AG09309 (cell line): ENCODE data around the gene CKMT2.

ENCODE experiments used
- DNase-seq: peaks from one replicate; pipeline ENCODE4 v3.0.0-alpha.2; 2010; ENCODE audit warnings: low read depth
- H3K4me3 ChIP-seq: 2 replicates; pipeline ENCODE4 v1.5.1; 2011; ENCODE audit warnings: mild to moderate bottlenecking, low read depth, low read length, moderate library complexity; ENCODE audit not compliant: control insufficient read depth
- TF ChIP-seq, protein P1 (sequence below): IDR thresholded peaks from 2 replicates; pipeline ENCODE4 v1.5.1; 2011; ENCODE audit warnings: mild to moderate bottlenecking, low read depth, low read length, inconsistent platforms; ENCODE audit not compliant: insufficient read depth, control insufficient read depth; ENCODE audit errors: missing control alignments

CKMT2 gene

DNA sequence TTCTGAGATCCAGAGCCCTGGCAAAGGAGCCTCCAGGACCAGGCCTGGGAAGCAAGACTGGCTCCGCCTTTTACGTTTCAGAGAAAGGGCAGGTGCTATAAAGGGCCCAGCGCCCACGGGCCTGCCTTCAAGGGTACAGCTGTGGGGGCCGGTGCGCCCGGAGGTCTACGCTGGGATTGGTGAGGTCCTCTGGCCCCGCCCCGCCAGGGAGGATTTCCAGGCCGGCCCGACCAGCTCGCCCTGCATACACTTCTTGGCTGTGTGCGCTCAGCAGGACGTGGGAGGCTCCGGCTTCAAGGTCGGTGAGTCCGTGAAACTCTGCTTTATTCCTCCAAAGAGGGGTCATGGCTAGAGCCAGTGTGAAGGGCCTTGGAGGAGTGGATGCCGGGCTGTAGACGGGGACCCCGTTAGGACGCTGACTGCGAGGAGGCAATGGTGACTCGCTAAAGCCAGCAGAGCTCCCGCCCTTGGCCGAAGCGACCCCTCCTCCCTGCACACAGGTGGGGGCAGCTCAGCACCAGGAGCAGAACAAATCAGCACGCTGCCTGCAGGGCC, at the start of gene CKMT2:
Gene CKMT2, plus strand, starts transcription at position 243 of the 555 bp plus-strand sequence. CDS start 17,811 bp downstream, outside the sequence.
- DNase-seq: no peak
- no peak within 1 kb of the TSS for H3K4me3 ChIP-seq

DNA sequence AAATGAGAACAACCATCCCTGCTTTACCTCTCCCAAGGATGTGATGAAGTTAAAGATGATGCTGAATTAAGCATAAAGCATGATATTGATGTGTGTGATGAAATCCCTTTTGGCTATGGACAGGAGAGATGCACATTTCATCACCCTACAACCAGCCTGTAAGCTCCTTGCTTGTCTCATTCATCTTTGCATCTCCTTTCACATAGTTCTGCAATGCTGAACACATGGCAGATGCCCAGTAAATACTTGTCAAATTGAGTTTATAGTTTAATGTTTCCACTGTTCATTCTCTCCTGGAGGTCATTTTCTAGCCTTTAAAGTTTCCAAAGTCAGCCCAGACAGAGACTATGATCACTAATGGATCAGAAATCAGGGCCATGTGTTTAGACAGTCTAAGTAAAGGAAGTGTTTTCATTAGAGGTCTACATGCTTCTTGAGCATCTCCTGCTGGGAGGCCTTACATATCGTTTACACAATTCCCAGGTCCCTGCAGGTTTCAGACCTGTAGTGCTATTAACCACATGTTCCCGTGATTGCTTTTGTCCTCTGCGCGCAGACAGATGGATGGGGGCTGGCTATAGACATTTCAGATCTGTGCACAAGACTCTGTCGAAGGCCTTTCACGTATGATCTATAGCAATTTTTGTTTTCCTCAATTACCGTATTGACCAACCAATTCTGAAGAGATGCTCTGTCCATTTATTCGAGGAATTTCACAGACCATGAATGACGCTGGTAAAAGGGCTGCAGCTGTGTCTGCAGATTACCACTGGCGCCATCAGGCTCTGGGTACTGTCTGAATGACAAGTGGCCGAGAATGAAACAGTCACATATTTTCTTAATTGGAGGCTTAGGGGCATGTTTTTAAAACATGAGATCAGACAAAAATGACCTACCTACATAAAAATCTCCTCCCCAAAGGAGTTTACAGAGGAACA, 49.0 kb upstream of the CKMT2 start:
- TF ChIP-seq, protein P1, sequence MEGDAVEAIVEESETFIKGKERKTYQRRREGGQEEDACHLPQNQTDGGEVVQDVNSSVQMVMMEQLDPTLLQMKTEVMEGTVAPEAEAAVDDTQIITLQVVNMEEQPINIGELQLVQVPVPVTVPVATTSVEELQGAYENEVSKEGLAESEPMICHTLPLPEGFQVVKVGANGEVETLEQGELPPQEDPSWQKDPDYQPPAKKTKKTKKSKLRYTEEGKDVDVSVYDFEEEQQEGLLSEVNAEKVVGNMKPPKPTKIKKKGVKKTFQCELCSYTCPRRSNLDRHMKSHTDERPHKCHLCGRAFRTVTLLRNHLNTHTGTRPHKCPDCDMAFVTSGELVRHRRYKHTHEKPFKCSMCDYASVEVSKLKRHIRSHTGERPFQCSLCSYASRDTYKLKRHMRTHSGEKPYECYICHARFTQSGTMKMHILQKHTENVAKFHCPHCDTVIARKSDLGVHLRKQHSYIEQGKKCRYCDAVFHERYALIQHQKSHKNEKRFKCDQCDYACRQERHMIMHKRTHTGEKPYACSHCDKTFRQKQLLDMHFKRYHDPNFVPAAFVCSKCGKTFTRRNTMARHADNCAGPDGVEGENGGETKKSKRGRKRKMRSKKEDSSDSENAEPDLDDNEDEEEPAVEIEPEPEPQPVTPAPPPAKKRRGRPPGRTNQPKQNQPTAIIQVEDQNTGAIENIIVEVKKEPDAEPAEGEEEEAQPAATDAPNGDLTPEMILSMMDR: no peak
- DNase-seq: no peak

More for the DNA sequence above, at the start of gene CKMT2:
- TF ChIP-seq, protein P1: no peak

DNA sequence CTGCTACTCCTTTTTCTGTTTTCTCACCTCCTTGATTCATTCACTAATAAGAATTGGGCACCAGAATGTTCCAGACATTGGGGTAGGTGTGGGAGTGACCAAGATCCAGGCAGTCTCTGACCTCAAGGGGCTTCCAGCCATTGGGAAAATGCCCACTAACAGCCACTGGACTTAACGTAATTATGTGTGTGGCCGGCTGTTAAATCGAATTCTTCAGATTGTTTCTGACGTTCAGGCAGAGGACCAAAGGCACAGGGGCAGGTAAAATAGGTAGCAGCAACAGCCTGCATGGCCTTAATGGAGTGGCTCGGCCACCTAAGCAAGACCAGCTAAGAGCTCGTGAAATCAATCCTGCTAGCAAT, 48.4 kb upstream of the CKMT2 start:
- H3K4me3 ChIP-seq: no peak overlapping the region
- DNase-seq: no peak
- TF ChIP-seq, protein P1: no peak

More for the DNA sequence above, 49.0 kb upstream of the CKMT2 start:
- H3K4me3 ChIP-seq: no peak overlapping the region

DNA sequence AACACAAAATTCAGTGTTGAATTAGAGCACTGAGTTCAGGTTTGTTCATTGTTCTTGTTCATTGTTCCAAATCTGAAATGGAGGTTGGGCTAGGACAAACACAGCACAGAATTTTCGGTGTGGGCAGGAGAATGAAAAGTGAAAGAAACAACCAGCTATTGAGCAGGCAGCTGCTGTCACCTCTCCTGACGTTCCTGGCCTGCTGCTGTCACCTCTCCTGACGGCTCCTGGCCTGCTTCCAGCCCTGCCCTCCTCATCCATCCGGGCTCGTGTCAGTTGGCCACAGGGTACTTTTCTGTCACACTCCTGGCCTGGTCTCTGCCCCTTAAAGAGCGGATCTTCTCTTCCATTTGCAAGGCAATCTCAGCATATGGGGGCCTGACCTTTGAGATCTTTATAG, 45.2 kb upstream of the CKMT2 start:
- no peak overlapping the region for H3K4me3 ChIP-seq
- TF ChIP-seq, protein P1: no peak
- DNase-seq: no peak

DNA sequence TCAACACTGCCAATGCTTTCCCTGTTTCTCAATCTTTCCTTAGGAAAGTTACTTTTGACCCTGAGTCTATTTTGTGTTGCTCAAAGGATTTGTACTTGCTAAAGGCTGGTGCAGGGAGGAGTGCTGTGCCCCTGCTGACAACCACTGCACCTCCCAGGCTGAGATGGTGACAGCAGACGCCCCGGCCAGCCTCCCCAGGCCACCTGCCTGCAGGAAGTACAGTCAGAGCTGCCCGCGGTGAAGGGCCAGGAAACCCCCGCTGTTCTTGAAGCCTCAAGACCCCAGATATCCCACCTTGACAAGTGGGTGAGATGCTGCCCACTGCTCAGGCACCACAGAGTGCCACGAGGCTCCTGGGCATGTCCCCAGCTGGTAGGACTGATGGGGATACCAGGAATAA, 44.2 kb upstream of the CKMT2 start:
- no peak overlapping the region for H3K4me3 ChIP-seq
- no peak for DNase-seq
- TF ChIP-seq, protein P1: no peak

DNA sequence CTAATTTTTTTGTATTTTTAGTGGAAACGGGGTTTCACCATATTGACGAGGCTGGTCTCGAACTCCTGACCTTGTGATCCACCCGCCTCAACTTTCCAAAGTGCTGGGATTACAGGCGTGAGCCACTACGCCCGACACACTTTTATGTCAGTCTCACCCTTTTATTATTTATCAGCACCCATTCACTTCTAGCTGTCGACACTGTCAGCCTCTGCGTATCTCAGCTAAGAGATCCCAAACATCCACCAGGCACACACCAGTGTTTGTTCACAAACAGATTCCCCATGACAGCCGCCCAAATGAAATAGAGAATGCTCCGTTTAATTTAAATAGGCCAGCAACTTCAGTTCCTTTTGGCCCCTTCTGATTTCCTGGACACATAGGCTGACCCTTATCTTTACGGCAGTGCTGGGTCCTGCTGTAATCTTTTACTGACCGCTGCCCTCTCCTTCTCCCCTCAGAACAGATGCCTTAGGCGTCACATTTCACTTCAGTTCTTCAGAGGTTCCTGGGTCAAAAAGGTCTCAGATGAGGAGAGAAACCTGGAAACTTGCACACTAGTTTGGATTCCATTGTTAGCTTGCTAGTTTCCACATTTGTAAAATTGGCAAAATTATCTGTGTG, 43.1 kb upstream of the CKMT2 start:
- H3K4me3 ChIP-seq: no peak overlapping the region
- no peak for DNase-seq
- TF ChIP-seq, protein P1: no peak
